HG02678 (cell line): Measurements from ENCODE around the gene CACNA1D.
"Not testable (repeated sequence)": the region's sequence is repeated elsewhere in the genome, so short reads cannot be mapped to it uniquely, and the experiment has no call there.

Experiments
- ATAC-seq: cut with Tn5 transposase; IDR thresholded peaks from one replicate; pipeline ENCODE4 v1.9.1; 2021; ENCODE audit warnings: mild to moderate bottlenecking, moderate library complexity; ENCODE audit not compliant: unreplicated experiment

The CACNA1D gene

GRCh38 chr3:53493963-53494791 is at the start of gene CACNA1D:
TSS of gene CACNA1D (plus strand) at chr3:53494611. CDS start at chr3:53495167, 556 bp downstream.
- ATAC-seq = peak; percentile 42

DNA sequence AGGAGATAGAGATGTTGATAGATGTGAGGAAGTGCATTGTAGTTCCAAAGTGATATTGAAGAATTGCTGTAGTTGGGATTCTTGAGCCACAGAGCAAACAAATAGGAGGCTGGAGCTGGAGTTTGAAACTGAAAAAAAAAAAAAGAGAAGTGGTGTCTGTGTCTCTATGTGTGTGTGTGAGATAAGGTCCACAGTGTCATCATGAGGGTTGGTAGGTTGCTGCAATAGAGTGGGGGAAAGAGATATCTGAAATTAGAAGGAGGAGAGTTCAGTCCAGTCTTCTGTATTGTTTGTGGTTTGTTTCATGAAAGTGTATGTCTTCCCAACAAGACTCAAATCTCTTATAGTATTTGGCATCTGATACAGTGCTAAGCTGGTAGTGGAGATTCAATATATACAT is 37.3 kb upstream of the CACNA1D start:
- no peak for ATAC-seq

DNA sequence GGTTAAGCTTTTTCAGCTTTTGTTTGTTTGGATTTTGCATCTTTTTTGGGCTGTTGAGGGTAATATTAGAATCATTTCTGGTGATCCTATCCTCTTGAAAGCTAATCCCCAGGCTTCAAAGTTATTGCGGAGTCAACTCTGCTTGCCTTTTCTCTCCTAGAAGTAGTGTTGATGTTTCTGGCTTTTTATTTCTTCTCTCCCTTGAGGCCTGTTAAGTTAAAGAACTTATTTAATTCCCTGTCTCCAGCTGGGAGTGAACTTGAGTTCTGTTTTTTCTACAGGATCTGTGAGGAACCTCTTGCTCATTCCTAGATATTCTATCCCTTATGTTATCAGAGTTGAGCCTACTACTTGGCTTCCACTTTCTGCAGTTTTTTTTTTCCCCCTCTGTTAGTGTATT is 34.1 kb upstream of the CACNA1D start:
- no peak for ATAC-seq

DNA sequence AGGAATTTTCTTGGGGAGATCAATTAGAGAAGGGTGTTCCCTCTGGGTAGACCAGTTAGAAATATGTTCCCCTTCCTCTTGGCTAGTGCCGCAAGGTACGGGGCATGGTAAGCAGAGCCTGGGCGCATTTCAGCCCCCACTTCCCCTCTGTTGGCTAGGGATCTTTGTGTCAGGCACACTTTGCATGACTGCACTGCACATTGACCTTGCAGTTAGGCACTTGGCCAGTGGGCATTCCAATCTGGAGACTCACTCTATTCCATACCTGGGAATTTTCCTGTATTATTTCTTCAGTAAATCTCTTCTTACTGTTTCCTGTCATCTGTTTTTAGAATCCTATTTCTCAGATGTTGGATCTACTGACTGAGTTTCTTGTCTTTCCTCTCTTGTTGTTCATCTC is 30.0 kb upstream of the CACNA1D start:
- ATAC-seq = no peak

DNA sequence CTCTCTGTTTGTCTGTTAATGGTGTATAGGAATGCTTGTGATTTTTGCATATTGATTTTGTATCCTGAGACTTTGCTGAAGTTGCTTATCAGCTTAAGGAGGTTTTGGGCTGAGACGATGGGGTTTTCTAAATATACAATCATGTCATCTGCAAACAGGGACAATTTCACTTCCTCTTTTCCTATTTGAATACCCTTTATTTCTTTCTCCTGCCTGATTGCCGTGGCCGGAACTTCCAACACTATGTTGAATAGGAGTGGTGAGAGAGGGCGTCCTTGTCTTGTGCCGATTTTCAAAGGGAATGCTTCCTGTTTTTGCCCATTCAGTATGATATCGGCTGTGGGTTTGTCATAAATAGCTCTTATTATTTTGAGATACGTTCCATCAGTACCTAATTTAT is 24.7 kb upstream of the CACNA1D start:
- not testable (repeated sequence) for ATAC-seq

DNA sequence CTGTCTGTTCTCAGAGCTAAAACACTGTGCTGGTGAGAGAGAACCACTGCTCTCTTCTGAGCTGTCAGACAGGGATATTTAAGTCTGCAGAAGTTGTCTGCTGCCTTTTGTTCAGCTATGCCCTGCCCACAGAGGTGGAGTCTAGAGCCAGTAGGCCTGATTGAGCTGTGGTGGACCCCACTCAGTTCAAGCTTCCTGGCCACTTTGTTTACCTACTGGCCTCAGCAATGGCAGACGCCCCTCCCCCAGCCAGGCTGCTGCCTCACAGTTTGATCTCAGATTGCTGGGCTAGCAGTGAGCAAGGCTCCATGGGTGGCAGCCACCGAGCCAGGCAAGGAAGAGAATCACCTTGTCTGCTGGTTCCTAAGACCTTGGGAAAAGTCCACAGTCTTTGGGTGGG is 21.0 kb upstream of the CACNA1D start:
- ATAC-seq = no peak

- not testable (repeated sequence) for ATAC-seq
Observed at GRCh38 chr3:53476372-53476771, 18.0 kb upstream of the CACNA1D start.

GRCh38 chr3:53477689-53478088 is 16.7 kb upstream of the CACNA1D start:
- not testable (repeated sequence) for ATAC-seq

DNA sequence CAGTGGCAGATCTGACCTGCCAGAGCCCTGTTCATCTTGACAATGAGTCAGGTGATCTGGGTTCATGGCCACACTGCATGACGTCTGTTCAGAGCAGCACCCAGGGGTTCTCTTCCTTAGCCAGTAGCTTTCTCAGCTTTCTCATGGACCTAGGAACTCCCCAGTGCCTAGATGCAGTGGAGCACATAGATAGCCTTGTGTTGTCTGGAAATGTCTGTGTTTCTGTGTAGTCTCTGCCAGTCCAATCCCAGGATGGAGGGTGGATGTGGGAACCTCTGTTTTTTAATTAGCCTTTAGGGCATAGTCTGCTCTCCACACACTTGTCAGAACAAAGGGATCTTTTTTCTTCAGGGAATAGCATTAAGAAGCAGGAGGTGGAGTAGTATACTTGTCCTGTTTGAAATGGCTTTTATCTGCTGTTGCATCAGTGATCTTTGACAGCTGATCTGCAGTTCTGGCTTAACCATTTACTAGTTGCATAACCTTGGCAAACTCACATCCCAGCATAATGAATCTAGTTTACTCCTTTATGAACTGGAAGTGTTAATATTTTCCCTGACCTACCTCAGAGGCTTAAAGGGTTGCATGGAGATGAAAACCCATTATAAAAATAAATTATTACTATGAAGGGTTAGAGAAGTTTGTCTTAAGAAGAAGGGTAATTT is 16.1 kb upstream of the CACNA1D start:
- no peak for ATAC-seq

GRCh38 chr3:53478921-53479664 is 15.3 kb upstream of the CACNA1D start:
- no peak for ATAC-seq

DNA sequence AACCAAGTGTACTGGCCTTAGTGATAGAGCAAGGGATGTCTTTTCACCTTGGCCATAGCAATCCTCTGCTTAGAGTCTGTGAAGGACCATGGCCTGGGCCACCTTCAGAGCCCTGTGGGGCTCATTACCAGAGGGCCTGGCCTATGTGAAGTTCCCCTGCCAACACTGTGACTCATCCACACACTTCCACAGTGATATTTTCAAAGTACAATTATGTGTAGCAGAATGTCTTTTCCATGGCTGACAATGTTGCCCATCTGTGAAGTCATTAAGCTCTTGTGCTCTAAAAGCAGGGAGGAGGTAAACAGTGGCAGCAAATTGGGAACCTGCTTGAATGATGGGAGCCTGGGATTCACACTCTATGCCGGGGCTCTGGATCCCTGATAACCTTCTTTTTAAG is 12.2 kb upstream of the CACNA1D start:
- ATAC-seq = no peak

- no peak for ATAC-seq
Observed at GRCh38 chr3:53483821-53484220, 10.6 kb upstream of the CACNA1D start.

- ATAC-seq = no peak
Observed at GRCh38 chr3:53484984-53485383, 9.4 kb upstream of the CACNA1D start.

DNA sequence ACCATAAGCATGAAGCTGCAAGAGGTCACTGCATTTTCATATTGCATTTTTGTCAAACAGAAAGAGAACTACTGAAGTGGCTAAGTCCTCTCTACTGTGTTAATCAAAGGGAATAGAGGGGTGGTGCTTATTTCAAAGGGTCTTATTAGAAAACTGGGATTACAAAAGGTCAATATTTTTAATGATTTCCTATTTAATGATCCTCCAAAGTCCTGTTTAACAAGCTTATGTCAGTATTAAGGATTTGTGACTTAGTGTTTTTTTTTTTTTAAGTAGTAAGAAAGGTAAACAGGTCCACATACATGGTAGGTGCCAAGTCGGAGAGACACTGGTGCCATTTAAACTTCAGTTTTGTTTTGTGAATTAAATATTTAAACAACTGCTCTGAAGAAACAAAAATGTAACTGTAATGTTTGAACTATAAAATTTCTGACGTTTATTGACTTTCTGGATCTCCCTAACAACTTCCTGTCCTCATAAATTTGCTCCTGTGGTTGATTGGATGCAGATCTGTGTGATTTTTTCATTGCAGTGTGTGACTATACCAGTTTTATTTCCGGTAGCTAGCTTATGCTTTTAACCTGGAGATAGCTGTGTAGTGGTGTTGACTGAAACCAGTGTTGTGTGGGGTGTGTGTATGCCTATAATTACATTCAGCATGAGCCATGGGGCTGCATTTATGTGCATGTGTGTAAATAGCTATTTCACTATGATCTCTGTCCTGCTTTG is 8.6 kb upstream of the CACNA1D start:
- ATAC-seq = no peak

- no peak for ATAC-seq
Observed at GRCh38 chr3:53486961-53487654, 7.3 kb upstream of the CACNA1D start.

DNA sequence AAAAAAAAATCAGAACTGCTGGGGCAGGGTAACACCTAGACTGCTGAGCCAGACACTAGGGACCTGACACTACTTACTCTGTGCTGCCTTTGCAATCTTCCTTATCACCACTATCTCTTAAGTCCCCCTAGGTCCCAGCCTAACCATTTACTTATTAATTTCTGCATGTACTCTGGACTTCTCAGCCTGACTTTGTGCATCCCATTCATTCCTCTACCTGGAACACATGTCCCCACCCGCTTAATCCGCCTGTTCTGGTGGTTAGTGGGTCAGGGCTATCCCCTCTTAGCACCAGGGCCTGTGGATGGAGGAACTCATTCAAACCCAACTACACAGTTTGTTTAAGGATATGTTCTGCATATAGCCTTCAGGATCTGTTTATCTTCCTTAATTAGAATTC is 5.0 kb upstream of the CACNA1D start:
- no peak for ATAC-seq

DNA sequence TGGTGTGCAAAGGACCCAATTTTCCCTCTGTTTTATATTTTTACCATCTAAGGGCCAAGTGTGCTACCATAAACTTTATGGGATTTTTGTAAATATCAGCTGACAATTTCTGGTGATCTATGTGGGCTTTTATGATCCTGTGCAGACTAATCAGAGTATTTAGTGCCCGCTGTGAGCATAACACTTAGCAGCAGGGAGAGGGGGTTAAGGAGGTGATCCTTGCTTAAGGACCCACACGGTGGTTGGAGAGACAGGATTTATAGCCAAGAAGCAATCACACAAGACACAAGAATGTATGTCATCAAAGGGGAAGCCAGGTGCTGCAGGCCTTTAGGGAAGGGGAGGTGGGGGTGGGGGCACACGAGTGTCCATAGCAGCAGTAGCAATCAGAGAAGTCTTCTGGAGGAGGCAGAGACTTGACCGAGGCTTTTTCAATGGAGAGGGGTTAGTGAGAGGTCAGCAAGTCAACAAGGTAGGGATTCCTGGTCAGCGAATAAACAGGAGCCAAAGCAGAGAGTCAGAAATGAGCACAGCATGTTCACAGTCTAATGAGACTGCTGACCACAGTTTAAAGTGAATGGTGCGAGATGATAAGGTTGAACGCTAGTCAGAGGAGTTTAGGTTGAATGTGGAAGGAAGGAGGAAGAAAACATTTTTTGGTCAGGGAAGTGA is 4.5 kb upstream of the CACNA1D start:
- no peak for ATAC-seq

DNA sequence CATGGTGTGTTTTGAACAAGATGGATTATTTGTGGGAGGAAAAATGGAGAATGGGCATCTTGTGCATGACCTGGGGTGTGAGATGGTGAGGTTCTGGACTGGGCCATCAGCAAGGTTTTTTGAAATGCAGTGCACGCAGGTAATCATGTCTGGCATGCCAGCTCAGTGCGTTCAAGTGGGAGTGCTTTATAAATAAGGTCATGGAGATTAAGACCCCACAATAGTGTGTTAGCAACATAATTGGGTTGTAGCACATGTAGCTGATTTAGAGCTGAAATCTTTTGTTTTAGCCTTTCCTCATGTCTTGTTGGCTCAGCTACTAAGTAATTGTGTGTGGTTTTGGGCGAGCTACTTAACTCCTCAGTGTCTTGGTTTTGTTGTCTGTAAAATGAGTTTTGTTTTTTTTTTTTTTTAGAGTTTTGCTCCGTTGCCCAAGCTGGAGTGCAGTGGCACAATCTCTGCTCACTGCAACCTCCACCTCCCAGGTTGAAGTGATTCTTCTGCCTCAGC is 3.9 kb upstream of the CACNA1D start:
- ATAC-seq = no peak

GRCh38 chr3:53491276-53491675 is 3.1 kb upstream of the CACNA1D start:
- ATAC-seq = no peak

DNA sequence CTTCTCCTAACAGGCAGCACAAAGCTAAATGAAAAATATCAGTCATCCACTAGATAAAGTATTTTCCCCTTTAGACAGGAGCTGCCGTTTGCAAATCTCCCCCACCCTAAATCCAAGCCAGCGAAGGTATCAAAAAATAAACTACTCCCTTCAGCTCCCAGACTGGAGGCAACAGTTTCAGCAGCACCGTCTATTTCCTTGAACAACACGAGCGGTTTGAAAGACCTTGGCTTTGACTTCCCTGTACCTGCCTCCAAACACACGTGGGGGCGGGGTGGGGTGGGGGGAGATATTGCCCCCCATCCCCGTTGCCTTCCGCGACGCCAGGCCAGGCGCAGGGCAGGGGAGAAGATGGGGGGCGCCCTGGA is 832 bp upstream of the CACNA1D start:
- no peak for ATAC-seq
